GM12874 (cell line): ENCODE measurements around the gene NDOR1.

Source experiments
- CTCF ChIP-seq: IDR thresholded peaks from 2 replicates; pipeline ENCODE4 v1.5.1; 2011; ENCODE audit warnings: low read depth, mild to moderate bottlenecking, control low read depth, low read length, moderate library complexity; ENCODE audit not compliant: insufficient read depth

Gene NDOR1

GRCh38 chr9:137218212-137218753 lies 12.8 kb downstream of the NDOR1 start:
- TF ChIP-seq CTCF, result no peak

GRCh38 chr9:137218754-137219271 lies 13.3 kb downstream of the NDOR1 start:
- TF ChIP-seq CTCF, result no peak

GRCh38 chr9:137219757-137220316 lies 14.3 kb downstream of the NDOR1 start:
- no peak for TF ChIP-seq CTCF

GRCh38 chr9:137220317-137221094 lies 15.0 kb downstream of the NDOR1 start:
- TF ChIP-seq CTCF, result no peak

GRCh38 chr9:137221095-137221505 lies 15.6 kb downstream of the NDOR1 start:
- no peak for TF ChIP-seq CTCF

GRCh38 chr9:137221506-137222111 lies 16.1 kb downstream of the NDOR1 start:
- TF ChIP-seq CTCF, result no peak

- TF ChIP-seq CTCF, result no peak
Observed at GRCh38 chr9:137222190-137223077, 16.9 kb downstream of the NDOR1 start, which contains the start of gene RNF208. TSS of gene RNF208 (minus strand) at chr9:137222240. CDS start at chr9:137221212, 1,028 bp downstream.
